Bronchial epithelial cell (primary cell): ENCODE data around the gene STIM2. TPM values are rescaled to one million over a fixed set of nuclear protein-coding genes. Genes with fewer than 3 reads are reported as not detected.

Experiments used
- DNase-seq: peaks from one replicate; pipeline ENCODE4 v3.0.0-alpha.2; 2010; ENCODE audit warnings: low read depth
- FAIRE-seq: peaks from 2 replicates; lab custom pipeline; 2011; peaks lifted over from hg19 to GRCh38; lab: Jason Lieb, UNC
- H3K27me3 ChIP-seq: 2 replicates; pipeline ENCODE4 v1.5.1; 2011; ENCODE audit warnings: low read length; ENCODE audit not compliant: control insufficient read depth, insufficient read depth
- H3K36me3 ChIP-seq: 2 replicates; pipeline ENCODE4 v1.5.1; 2011; ENCODE audit warnings: low read length; ENCODE audit not compliant: control insufficient read depth, insufficient read depth
- H3K4me3 ChIP-seq: 2 replicates; pipeline ENCODE4 v1.5.1; 2011; ENCODE audit warnings: mild to moderate bottlenecking, low read depth, low read length, control low read depth
- total RNA-seq: library from RNA; depleted of rRNA; stranded (reverse); fragments of >200 nt; gene quantifications from 2 replicates; pipeline ENCODE4 v1.2.1, GENCODE V29; 2014
- TF ChIP-seq, protein P1 (sequence below): IDR thresholded peaks from 2 replicates; pipeline ENCODE4 v1.5.1; 2011; ENCODE audit warnings: mild to moderate bottlenecking, moderate library complexity, low read length, control low read depth, inconsistent platforms; ENCODE audit not compliant: insufficient read depth, severe bottlenecking

STIM2 gene
- total RNA-seq, 1 donor from 2014 or later, result 7.6 TPM

DNA sequence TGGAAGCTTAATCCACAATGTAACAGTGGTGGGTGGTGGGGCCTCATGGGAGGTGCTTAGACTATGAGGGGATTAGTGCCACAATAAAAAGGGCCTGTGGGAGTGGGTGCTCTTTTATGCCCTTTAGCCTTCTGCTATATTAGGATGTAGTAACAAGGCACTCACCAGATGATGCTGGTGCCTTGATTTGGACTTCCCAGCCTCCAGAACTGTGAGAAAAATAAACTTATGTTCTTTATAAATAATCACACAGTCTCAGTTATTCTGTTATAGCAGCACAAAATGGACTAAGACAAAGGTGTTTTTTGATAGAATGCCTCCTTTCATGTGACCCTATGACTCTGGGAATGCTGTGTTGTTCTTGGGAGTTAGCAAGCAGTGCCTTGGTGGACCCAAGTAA is 89.8 kb downstream of the STIM2 start:
- FAIRE-seq (no peak), DNase-seq (no peak)
- Histone ChIP-seq H3K4me3 (no peak overlapping the region), H3K36me3 (peaks cover 1% of the 10 kb centered on the region), H3K27me3 (no peaks in the 10 kb centered on the region)
- TF ChIP-seq, protein P1, sequence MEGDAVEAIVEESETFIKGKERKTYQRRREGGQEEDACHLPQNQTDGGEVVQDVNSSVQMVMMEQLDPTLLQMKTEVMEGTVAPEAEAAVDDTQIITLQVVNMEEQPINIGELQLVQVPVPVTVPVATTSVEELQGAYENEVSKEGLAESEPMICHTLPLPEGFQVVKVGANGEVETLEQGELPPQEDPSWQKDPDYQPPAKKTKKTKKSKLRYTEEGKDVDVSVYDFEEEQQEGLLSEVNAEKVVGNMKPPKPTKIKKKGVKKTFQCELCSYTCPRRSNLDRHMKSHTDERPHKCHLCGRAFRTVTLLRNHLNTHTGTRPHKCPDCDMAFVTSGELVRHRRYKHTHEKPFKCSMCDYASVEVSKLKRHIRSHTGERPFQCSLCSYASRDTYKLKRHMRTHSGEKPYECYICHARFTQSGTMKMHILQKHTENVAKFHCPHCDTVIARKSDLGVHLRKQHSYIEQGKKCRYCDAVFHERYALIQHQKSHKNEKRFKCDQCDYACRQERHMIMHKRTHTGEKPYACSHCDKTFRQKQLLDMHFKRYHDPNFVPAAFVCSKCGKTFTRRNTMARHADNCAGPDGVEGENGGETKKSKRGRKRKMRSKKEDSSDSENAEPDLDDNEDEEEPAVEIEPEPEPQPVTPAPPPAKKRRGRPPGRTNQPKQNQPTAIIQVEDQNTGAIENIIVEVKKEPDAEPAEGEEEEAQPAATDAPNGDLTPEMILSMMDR, result no peak

DNA sequence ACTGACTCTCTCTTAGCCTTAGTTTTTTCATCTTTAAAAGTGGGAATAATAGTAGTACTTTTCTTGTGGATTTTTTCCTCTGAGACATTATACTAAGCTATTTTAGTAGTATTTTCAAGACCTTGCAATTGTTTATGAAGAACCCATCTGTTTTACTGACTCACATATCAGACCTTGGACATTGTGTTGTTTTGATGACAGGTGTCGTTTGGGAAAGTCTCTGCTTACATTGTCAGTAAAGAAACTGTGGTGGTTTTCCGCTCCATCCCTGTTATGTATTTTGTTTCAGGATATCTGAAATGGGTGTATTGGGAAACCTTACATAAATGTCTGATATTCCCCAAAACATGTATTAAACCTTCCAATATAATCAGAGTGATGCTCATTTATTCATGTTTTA is 92.2 kb downstream of the STIM2 start:
- DNase-seq, result no peak
- TF ChIP-seq, protein P1, result no peak
- Histone ChIP-seq H3K4me3 (no peak overlapping the region), H3K36me3 (no peaks in the 10 kb centered on the region), H3K27me3 (no peaks in the 10 kb centered on the region)
- no peak for FAIRE-seq

DNA sequence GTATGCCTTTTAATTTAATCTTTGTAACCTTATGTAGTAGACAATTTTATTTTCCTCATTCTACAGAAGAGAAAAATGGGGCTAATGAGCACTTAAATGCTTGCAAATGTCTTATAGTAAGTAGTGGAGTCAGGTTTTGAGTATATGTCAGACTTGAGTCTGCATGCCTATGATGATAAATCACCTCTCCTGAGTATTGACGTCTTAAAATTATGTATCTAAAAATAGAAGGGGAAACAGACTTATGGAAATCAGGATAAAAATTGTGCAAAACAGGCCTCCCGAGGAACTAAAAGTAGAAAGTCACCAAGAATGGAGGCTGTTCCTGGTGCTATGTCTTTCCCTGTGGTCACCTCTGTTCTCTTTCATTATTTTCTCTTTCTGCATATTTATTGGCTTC is 92.7 kb downstream of the STIM2 start:
- DNase-seq, result peak; percentile 23
- TF ChIP-seq, protein P1, result no peak
- H3K36me3 ChIP-seq, result no peaks in the 10 kb centered on the region
- no peak overlapping the region for H3K4me3 ChIP-seq
- H3K27me3 ChIP-seq, result no peaks in the 10 kb centered on the region
- FAIRE-seq, result no peak

DNA sequence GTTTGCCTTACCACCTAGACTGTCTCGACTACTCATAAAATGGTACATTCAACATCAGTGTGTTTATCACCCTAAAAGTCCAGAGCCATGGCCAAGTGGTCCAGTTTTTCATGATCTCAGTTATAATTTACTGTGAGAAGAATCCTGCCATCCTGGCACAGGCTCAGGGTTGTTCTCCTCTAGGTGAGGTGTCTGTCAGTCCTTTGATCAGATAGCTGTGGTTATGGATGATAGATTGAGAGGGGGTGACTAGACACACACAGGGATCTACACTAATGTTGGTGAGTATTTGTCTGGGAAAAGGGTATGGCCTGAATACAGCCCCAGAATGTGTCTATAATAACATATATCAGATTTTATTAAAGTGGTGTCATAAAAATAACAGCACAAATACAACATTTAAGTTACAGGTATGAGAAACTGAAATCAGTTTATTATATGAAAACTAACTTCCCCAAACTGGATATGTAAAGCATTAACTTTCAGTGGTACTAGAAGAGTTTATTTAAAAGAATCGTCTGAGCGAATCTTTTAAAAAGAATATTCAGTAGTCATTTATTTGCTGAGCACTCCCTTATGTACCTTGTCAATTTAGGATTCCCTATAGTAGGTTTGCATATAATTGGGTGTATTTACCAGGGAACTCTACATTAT is 93.3 kb downstream of the STIM2 start:
- DNase-seq (no peak), FAIRE-seq (no peak)
- TF ChIP-seq, protein P1, result no peak
- H3K36me3 ChIP-seq, result no peaks in the 10 kb centered on the region
- no peaks in the 10 kb centered on the region for H3K27me3 ChIP-seq
- H3K4me3 ChIP-seq, result no peak overlapping the region

DNA sequence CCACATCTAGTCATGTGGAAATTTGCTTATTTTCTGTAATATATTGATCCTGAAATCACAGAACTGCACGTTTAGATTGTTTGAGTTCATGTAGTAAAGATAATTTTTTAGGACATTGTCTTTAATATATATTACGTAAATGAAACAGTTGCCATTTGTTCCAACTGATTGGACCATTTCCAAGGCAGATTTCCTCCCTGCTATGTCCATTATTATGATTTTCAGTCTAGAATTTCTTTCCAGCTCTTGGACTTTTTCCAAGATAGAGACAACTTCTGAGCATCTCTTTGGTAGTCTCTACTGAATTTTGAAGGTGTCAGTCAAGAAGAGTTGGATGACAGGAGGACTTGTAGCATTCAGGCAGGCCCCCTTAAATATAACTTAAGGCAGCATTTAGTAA is 94.6 kb downstream of the STIM2 start:
- no peak for DNase-seq
- no peak for FAIRE-seq
- no peaks in the 10 kb centered on the region for H3K27me3 ChIP-seq
- TF ChIP-seq, protein P1, result no peak
- H3K4me3 ChIP-seq, result no peak overlapping the region
- H3K36me3 ChIP-seq, result no peaks in the 10 kb centered on the region

DNA sequence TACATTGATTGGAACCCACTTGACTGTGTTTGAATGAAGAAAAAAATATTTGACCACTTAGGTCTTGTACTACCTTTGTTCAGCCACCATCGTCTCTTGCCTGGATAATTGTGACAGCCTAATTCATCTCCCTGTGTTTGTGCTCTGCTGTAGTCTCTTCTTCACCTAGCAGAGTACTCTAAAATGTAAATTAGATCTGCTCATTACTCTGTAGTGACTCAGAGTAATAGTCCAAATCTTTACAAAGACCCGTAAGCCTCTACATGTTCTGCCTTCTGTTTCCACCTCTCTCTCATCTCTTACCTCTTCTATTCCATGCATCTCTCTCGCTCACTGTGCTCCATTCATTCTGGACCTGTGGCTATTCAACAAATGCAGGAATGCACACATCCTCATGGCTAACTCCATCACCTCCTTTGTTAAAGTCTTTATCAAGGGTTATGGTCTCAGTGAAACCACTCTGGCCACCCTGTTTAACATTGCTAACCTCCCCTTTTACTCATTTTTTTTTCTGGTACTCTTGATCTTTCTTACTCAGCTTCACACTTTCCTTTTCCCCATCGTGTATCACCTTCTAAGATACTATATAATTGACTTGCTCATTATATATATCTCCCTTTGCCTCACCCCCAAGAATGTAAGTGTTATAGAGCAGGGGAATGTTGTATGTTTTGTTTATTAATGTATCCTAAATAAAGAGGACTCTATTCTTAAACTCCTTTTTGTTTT is 98.4 kb downstream of the STIM2 start:
- no peak for FAIRE-seq
- Histone ChIP-seq H3K4me3 (no peak overlapping the region), H3K27me3 (no peaks in the 10 kb centered on the region), H3K36me3 (peaks cover 2% of the 10 kb centered on the region)
- TF ChIP-seq, protein P1, result no peak
- DNase-seq, result no peak
